GM06990 (cell line): ENCODE data around the gene APOBEC4.
A peak's percentile ranks its signal among the peaks of the same experiment; 100 is the strongest.

ENCODE experiments used
- DNase-seq: peaks from one replicate; pipeline ENCODE4 v3.0.0-alpha.2; 2011; ENCODE audit not compliant: insufficient read length; ENCODE audit errors: extremely low read depth
- H3K27me3 ChIP-seq: replicated peaks from 2 replicates; pipeline ENCODE4 v1.6.0; 2011; ENCODE audit warnings: low read length; ENCODE audit not compliant: control insufficient read depth, insufficient read depth
- H3K36me3 ChIP-seq: 2 replicates; pipeline ENCODE4 v1.5.1; 2011; ENCODE audit warnings: low read length; ENCODE audit not compliant: control insufficient read depth, insufficient read depth
- H3K4me3 ChIP-seq: replicated peaks from 2 replicates; pipeline ENCODE4 v1.5.1; 2011; ENCODE audit warnings: low read depth, mild to moderate bottlenecking, control low read depth, low read length
- CTCF ChIP-seq: IDR thresholded peaks from 2 replicates; pipeline ENCODE4 v1.5.1; 2011; ENCODE audit warnings: low read length, control low read depth, mild to moderate bottlenecking, inconsistent platforms; ENCODE audit not compliant: insufficient read depth, poor library complexity, severe bottlenecking

Gene APOBEC4

GRCh38 chr1:183604038-183604808, 48.9 kb downstream of the APOBEC4 start:
- Histone ChIP-seq H3K36me3 (no peaks in the 10 kb centered on the region), H3K4me3 (peak overlapping the region; percentile 36), H3K27me3 (no peaks in the 10 kb centered on the region)
- no peak for TF ChIP-seq CTCF
- DNase-seq = peak; percentile 82

- no peak for TF ChIP-seq CTCF
- DNase-seq = no peak
- Histone ChIP-seq H3K27me3 (no peaks in the 10 kb centered on the region), H3K36me3 (no peaks in the 10 kb centered on the region), H3K4me3 (no peak overlapping the region)
These were observed 50.6 kb downstream of the APOBEC4 start for GRCh38 chr1:183602510-183602909.

GRCh38 chr1:183600634-183601033, 52.5 kb downstream of the APOBEC4 start:
- TF ChIP-seq CTCF = no peak

GRCh38 chr1:183600136-183600535, 53.0 kb downstream of the APOBEC4 start:
- no peak for TF ChIP-seq CTCF
- DNase-seq = no peak
- Histone ChIP-seq H3K36me3 (no peaks in the 10 kb centered on the region), H3K4me3 (no peak overlapping the region), H3K27me3 (no peaks in the 10 kb centered on the region)

More at GRCh38 chr1:183600634-183601033, 52.5 kb downstream of the APOBEC4 start:
- Histone ChIP-seq H3K27me3 (no peaks in the 10 kb centered on the region), H3K4me3 (no peak overlapping the region), H3K36me3 (no peaks in the 10 kb centered on the region)
- no peak for DNase-seq

GRCh38 chr1:183598386-183598785, 54.7 kb downstream of the APOBEC4 start:
- no peaks in the 10 kb centered on the region for H3K36me3 ChIP-seq
- no peak for TF ChIP-seq CTCF
- no peak for DNase-seq
- H3K4me3 ChIP-seq = no peak overlapping the region
- H3K27me3 ChIP-seq = no peaks in the 10 kb centered on the region
